HG03575 (cell line): ENCODE measurements around the gene SLCO3A1.

ENCODE experiments used
- ATAC-seq: cut with Tn5 transposase; IDR thresholded peaks from one replicate; pipeline ENCODE4 v1.9.1; 2021; ENCODE audit not compliant: unreplicated experiment, insufficient number of reproducible peaks, low FRiP score; ENCODE audit errors: extremely low read depth

SLCO3A1 gene

GRCh38 chr15:91878319-91878870, 24.9 kb downstream of the SLCO3A1 start:
- no peak for ATAC-seq

- no peak for ATAC-seq
These were observed 25.6 kb downstream of the SLCO3A1 start for GRCh38 chr15:91879158-91879557.

GRCh38 chr15:91880373-91880772, 26.9 kb downstream of the SLCO3A1 start:
- ATAC-seq: no peak

DNA sequence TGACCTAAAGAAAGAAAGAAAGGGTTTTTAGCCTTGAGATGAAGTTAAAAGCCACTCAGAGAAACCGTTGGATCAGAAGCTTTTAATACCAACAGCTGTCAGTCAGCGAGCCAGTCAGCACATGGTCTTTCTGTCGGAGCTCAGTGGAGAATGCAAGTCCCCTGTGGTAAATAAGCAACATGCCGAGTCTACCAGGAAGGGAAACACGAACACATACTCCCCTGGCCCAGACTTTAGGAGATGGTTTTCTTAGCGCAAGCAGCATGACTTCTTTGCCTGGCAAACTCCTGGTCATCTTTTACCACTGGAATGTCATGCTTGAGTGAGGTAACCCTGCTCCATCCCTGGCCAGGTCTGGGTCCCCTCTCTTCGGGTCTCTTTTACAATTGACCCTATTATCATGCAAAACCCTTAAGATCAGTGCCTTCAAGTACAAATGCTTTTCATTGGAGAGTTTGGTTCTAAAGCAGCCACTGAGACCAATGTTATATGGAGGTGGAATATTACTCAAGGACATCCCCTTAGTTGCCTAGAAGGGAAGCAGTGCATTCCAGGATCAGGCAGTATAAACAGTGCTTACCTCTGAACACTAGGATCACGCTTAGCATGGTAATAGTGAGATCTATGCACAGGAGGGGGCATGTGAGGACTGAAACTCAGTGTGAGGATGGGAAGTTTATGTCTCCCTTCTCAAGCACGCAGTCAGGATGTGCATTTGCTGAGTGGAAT, 28.2 kb downstream of the SLCO3A1 start:
- no peak for ATAC-seq

DNA sequence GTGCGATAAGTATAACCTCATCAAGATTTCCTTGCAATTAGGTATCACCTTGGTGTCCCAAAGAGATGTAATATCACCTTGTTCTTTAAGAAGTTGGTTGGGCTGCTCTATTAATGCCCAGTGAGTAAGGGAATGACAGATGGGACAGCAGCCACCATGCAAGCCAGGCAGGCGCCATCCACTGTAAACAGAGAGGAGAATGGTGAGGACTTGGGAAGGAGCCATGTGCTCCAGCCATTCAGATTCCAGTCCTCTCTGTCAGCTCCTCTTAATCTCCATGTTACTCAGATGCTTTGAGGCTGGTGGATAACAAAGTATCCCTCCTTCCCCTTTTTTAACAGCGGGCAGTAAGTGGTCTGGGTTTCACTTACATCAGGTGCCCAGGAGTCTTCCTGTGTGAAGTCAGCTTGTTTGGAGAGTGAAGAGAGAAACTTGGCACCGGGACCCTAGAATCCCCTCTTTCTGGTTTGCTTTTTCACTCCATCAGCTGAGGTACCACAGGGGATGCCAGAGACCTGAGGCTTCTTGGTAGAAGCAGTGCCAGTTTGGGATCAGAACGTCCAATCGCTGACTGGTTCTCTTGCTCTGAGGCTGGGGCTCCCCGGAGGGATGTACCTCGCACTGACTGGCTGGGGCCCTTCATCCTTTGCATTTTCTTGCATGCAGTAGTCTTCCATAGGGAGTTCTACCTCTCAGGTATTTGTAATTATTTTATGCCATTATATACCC, 29.5 kb downstream of the SLCO3A1 start:
- no peak for ATAC-seq

GRCh38 chr15:91884606-91885005, 31.1 kb downstream of the SLCO3A1 start:
- ATAC-seq: no peak

GRCh38 chr15:91885054-91885453, 31.5 kb downstream of the SLCO3A1 start:
- ATAC-seq: no peak

DNA sequence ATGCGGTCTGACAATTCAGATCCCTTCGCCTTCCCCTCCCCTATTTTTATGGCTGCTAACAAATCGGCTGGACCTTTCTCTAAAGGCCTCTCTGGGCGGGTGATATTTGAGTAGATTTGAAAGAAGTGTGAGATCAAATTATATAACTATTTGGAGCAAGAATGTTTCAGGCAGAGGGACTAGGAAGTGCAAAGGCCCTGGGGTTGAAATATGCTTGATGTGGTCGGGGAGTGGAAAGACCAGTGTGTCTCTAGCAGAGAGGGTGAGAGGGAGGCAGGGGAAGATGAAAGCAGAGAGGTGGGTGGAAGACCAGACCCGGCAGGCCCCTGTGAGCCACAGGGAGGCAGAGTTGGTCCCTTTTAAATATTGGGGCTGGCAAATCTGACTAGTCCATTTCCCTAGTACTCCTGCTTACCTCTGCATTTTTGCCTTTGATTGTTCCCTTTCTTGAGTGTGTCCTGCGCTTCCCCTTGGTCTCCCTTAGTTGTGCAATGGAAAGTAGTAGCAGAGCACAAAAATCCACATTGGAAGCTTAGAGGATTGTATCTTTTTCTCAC, 32.3 kb downstream of the SLCO3A1 start:
- ATAC-seq: no peak

DNA sequence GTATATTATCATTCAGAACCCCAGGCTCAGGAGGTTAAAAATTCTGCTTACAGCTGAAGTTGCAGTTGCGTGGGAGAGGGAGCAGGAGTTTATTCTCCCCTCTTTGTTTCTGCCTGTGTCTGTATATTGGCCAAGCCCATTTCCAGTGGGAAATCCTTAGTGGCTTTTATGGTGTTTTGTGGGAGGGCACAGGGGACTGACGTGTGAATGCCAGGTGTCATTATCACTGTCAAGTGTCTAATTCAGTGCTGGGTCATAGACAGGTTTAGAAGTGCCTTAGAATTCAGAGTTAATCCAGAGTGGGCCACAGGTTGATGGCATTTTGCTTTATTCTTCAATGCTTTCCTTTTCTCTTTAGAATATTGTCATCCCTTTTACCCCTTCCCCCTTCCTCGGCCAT, 33.4 kb downstream of the SLCO3A1 start:
- no peak for ATAC-seq

DNA sequence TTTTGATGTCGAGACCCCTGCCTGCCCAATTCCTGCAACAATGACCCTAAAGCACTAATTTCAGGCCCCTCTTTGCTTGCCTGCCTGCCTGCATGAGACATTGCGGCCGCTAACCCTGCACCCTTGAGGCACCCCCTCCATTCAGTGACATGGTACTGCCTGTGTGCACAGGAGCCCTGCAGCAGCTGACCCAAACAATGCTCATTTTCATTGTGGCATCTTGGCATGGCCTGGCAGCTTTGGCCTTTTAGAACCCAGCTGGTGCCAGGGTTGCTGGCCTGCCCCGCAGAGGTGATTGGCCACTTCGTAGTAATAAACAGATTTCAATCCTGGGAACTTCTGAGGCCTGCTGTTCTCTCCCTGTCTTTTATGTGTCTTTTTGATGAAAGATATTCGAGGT, 33.8 kb downstream of the SLCO3A1 start:
- ATAC-seq: no peak

GRCh38 chr15:91887921-91888373, 34.4 kb downstream of the SLCO3A1 start:
- ATAC-seq: no peak

DNA sequence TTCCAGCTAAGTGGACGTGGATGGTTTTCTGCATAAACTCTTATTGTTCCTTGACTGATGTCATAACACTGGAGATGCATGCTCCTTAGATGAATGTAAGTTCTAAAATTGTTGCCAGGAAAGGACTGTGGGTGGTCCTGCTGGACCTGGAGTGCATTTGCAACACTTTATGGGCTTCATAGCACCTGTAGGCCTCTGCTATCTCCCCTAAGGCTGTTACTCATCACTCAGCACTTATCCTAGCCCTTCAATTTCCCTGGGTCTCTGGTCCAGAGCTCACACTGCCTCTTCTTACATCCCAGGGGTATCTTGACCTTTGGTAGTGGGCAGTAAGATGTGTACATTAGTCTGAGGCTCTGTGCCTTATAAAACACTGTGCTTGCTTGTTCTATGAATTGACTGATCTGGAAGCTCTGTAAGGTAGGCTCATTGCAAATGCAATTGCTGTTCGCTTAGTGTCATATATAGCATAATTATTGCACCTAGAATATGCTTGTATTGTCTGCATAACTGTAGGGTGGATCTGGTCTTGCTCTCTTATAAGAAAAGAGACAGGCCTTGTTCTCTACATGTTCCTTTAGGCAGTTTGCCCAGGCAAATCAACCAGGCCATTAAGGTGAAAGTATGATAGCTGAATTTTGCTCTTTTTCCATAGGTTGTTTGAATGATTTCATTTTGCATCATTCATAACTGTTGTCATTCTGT, 35.8 kb downstream of the SLCO3A1 start:
- no peak for ATAC-seq

GRCh38 chr15:91890614-91891013, 37.1 kb downstream of the SLCO3A1 start:
- no peak for ATAC-seq

DNA sequence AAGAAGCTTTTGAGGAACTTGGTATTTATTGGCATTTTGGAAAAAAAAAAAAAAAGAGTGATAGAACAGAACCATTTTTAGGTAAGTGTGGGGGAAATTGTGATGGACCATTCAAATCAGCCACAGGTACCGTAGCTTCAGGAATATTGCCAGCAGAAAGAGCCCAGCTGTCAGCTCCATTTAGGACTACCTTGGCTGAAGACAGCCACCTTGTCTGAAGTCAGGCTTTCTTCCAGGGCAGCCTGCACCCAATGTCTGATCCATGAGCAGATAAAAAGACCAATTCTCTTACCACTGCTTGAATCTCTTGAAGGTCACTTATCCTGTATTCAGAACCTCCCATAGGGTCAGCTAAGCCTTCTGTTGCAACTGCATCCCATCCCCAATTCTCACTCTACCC, 37.6 kb downstream of the SLCO3A1 start:
- no peak for ATAC-seq

DNA sequence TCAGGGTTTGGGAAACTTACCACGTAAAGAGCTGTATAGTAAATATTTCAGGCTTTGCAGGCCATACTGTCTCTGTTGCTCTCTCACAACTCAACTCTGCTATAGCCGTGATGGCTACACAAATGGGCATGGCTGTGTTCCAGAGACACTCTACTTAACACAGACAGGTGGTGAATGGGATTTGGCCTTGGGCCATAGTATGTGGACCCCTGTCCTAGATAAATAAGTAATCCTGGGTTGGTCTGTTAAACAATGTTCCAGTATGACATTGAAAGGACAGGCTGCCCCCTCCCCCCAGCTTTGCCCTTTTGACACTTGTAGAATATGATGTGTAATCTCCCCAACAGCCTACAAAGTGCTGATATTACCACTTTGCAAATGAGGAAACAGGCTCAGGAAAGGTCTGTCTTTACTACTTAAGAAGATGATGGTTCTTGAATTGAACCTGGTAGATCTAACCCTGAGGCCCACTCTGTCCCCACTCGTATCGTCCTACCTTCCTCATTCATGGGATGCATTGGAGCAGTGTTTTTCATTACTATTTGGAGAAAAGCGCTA, 38.4 kb downstream of the SLCO3A1 start:
- ATAC-seq: no peak

GRCh38 chr15:91892436-91892835, 38.9 kb downstream of the SLCO3A1 start:
- no peak for ATAC-seq

GRCh38 chr15:91894606-91895005, 41.1 kb downstream of the SLCO3A1 start:
- no peak for ATAC-seq

GRCh38 chr15:91895051-91895450, 41.5 kb downstream of the SLCO3A1 start:
- ATAC-seq: no peak
